IMR-90 (cell line): ENCODE data around the gene CDH1. TPM values are rescaled to one million over a fixed set of nuclear protein-coding genes. Genes with fewer than 3 reads are reported as not detected.

Source experiments
- ATAC-seq: fragments of 200-7000 bp; cut with Tn5 transposase; 2 replicates; pipeline ENCODE4 v1.9.1; 2020; ENCODE audit warnings: low read depth, mild to moderate bottlenecking, moderate library complexity
- BruUV-seq: library from RNA; stranded (reverse); fragments of 400-500 nt; replicated peaks from 2 replicates; lab custom pipeline; 2021; lab: Mats Ljungman, UMichigan
- CTCF ChIA-PET: fragments of 300-600 bp; formaldehyde crosslinking; extraction: SDS; loops from one replicate; lab custom pipeline; 2021; ENCODE audit warnings: antibody characterized with exemption; lab: Yijun Ruan, JAX
- POLR2A ChIA-PET: fragments of 300-600 bp; sonication (Branson Sonifier 250); formaldehyde crosslinking; loops from one replicate; lab custom pipeline; 2022; ENCODE audit warnings: antibody characterized with exemption; ENCODE audit not compliant: unreplicated experiment; lab: Charles Lee
- DNase-seq: peaks from one replicate; pipeline ENCODE4 v3.0.0; 2013
- H2AFZ ChIP-seq: replicated peaks from 2 replicates; pipeline ENCODE3; 2013; ENCODE audit warnings: low read length, mild to moderate bottlenecking; ENCODE audit not compliant: poor library complexity
- H2AK5ac ChIP-seq: 2 replicates; pipeline ENCODE4 v1.6.1; 2013; ENCODE audit warnings: low read depth, low read length, inconsistent platforms
- H2AK9ac ChIP-seq: replicated peaks from 2 replicates; pipeline ENCODE3; 2013; ENCODE audit warnings: mild to moderate bottlenecking, low read depth, low read length, moderate library complexity; ENCODE audit not compliant: poor library complexity
- H2BK120ac ChIP-seq: 2 replicates; pipeline ENCODE4 v1.6.1; 2013; ENCODE audit warnings: low read depth, low read length, inconsistent platforms
- H2BK15ac ChIP-seq: 3 replicates; pipeline ENCODE4 v1.6.1; 2013; ENCODE audit warnings: low read depth, low read length, inconsistent platforms
- H2BK20ac ChIP-seq: 2 replicates; pipeline ENCODE4 v1.6.1; 2013; ENCODE audit warnings: low read depth, mild to moderate bottlenecking, inconsistent platforms, low read length, moderate library complexity
- H2BK5ac ChIP-seq: 2 replicates; pipeline ENCODE4 v1.6.1; 2013; ENCODE audit warnings: mild to moderate bottlenecking, low read depth, low read length, inconsistent platforms; ENCODE audit not compliant: poor library complexity, severe bottlenecking
- H3K14ac ChIP-seq: replicated peaks from 2 replicates; pipeline ENCODE4 v1.6.1; 2013; ENCODE audit warnings: low read depth, low read length, inconsistent platforms
- H3K18ac ChIP-seq: 2 replicates; pipeline ENCODE4 v1.6.1; 2013; ENCODE audit warnings: low read depth, low read length, control low read depth
- H3K23ac ChIP-seq: 2 replicates; pipeline ENCODE4 v1.6.1; 2013; ENCODE audit warnings: low read depth, low read length, inconsistent platforms
- H3K27ac ChIP-seq: 2 replicates; pipeline ENCODE4 v1.5.1; 2013; ENCODE audit warnings: mild to moderate bottlenecking, control low read depth, low read length; ENCODE audit not compliant: insufficient read depth
- H3K27me3 ChIP-seq: 2 replicates; pipeline ENCODE4 v1.6.1; 2013; ENCODE audit warnings: low read length; ENCODE audit not compliant: control insufficient read depth, insufficient read depth
- H3K36me3 ChIP-seq: 2 replicates; pipeline ENCODE4 v1.6.1; 2013; ENCODE audit warnings: low read length, mixed read lengths; ENCODE audit not compliant: control insufficient read depth, insufficient read depth
- H3K4ac ChIP-seq: 2 replicates; pipeline ENCODE4 v1.6.1; 2013; ENCODE audit warnings: low read depth, low read length, inconsistent platforms
- H3K4me1 ChIP-seq: 2 replicates; pipeline ENCODE4 v1.6.1; 2013; ENCODE audit warnings: low read length, mixed read lengths; ENCODE audit not compliant: control insufficient read depth, insufficient read depth
- H3K4me2 ChIP-seq: 2 replicates; pipeline ENCODE4 v1.6.1; 2013; ENCODE audit warnings: low read depth, mild to moderate bottlenecking, control low read depth, low read length, moderate library complexity
- H3K4me3 ChIP-seq: 2 replicates; pipeline ENCODE4 v1.5.1; 2013; ENCODE audit warnings: low read depth, mild to moderate bottlenecking, control low read depth, low read length, moderate library complexity; ENCODE audit not compliant: insufficient read depth
- H3K56ac ChIP-seq: 2 replicates; pipeline ENCODE4 v1.6.1; 2013; ENCODE audit warnings: low read length, inconsistent platforms; ENCODE audit not compliant: insufficient read depth; ENCODE audit errors: extremely low read depth
- H3K79me1 ChIP-seq, 2 experiments: 2 replicates each; pipeline ENCODE4 v1.6.1; 2013; ENCODE audit warnings: low read length in 2 of 2, inconsistent platforms in 1 of 2, low read depth in 1 of 2
- H3K9ac ChIP-seq: 2 replicates; pipeline ENCODE4 v1.6.1; 2013; ENCODE audit warnings: low read depth, low read length, control low read depth
- H3K9me1 ChIP-seq: 2 replicates; pipeline ENCODE4 v1.6.1; 2013; ENCODE audit warnings: low read length, inconsistent platforms; ENCODE audit not compliant: insufficient read depth
- H3K9me3 ChIP-seq: 2 replicates; pipeline ENCODE4 v1.6.1; 2013; ENCODE audit warnings: low read length; ENCODE audit not compliant: control insufficient read depth, insufficient read depth
- H4K20me1 ChIP-seq: 2 replicates; pipeline ENCODE4 v1.6.1; 2013; ENCODE audit warnings: low read length, inconsistent platforms; ENCODE audit not compliant: insufficient read depth
- H4K5ac ChIP-seq: 2 replicates; pipeline ENCODE4 v1.6.1; 2013; ENCODE audit warnings: mild to moderate bottlenecking, low read depth, low read length, control low read depth
- H4K8ac ChIP-seq, 2 experiments: 2 replicates each; pipeline ENCODE4 v1.6.1; 2013; ENCODE audit warnings: low read depth in 2 of 2, low read length in 2 of 2, control low read depth in 1 of 2, inconsistent platforms in 1 of 2
- H4K91ac ChIP-seq: 2 replicates; pipeline ENCODE4 v1.6.1; 2013; ENCODE audit warnings: low read depth, low read length, inconsistent platforms; ENCODE audit not compliant: insufficient read depth
- MAZ ChIP-seq: IDR thresholded peaks from 2 replicates; pipeline ENCODE4 v1.6.1; 2012; ENCODE audit warnings: low read depth, mild to moderate bottlenecking, low read length, improper control_type of control experiment, moderate library complexity, borderline replicate concordance
- WGBS, 2 experiments: methylation state at CpG; one replicate each; pipeline versions ENCODE4 v1.1.5 to v1.1.7; 2013; ENCODE audit warnings: missing lambda C conversion rate in 2 of 2; ENCODE audit not compliant: insufficient read length in 1 of 2; ENCODE audit errors: extremely low coverage in 2 of 2; 5-methylcytosine and 5-hydroxymethylcytosine counted together
- dilution Hi-C: fragments of 300-500 bp; cut with HindIII; formaldehyde crosslinking; loops from one replicate; pipeline ENCODE4 v1.14.3; 2018; ENCODE audit warnings: low sequenced_read_pairs; ENCODE audit not compliant: unreplicated experiment
- in situ Hi-C: fragments of 300-500 bp; cut with MboI; formaldehyde crosslinking; loops from 3 replicates; pipeline ENCODE4 v1.14.3; 2019; ENCODE audit warnings: low sequenced_read_pairs, inconsistent platforms, mixed read lengths
- intact Hi-C: fragments of 100-400 bp; cut with micrococcal nuclease; formaldehyde crosslinking; loops from 2 replicates; pipeline ENCODE4 v1.10.0; 2022
- polyA plus RNA-seq, 3 experiments: library from polyadenylated mRNA; depleted of rRNA; stranded (reverse); fragments of >200 nt; gene quantifications; 2 replicates each; pipeline ENCODE4 v1.2.3, GENCODE V29; 2012; ENCODE audit warnings: low replicate concordance in 1 of 3
- total RNA-seq: library from RNA; depleted of rRNA; stranded (reverse); fragments of >200 nt; gene quantifications from 2 replicates; pipeline ENCODE4 v1.2.3, GENCODE V29; 2012

Gene CDH1
- total and polyA plus RNA-seq, 2 of the 4 experiments (the other 2 are of a cell fraction): under 0.01 TPM; not detected in 1

DNA sequence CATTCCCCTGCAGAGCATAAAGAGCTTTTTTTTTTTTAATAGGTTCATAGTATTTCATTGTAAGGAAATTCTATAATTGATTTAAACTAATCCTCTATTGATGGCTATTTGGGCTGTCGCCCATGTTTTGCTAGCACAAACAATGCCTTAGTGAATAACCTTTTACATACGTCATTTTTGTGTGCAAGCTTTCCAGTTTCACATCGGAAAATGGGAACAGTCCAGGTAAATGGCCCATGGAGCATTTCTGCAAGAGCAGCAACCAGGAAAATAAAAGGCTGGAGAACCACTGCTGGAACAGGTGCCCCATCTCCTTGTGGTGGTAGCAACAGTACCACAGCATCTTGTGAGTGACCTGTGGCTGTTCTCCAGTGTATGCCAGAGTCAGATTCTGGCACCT is 48.6 kb downstream of the CDH1 start:
- Histone ChIP-seq H3K9ac (no peak overlapping the region), H4K20me1 (no peaks in the 10 kb centered on the region), H3K4me2 (no peak overlapping the region), H4K91ac (no peak overlapping the region), H3K4me1 (peaks cover 6% of the 10 kb centered on the region), H3K36me3 (no peaks in the 10 kb centered on the region), H2AK9ac (no peak overlapping the region), H3K27ac (no peak overlapping the region), H2BK20ac (no peak overlapping the region), H3K4me3 (no peak overlapping the region), H2BK15ac (no peak overlapping the region), H4K5ac (no peak overlapping the region), H3K9me3 (no peaks in the 10 kb centered on the region), H3K27me3 (peaks cover 25% of the 10 kb centered on the region), H2BK5ac (no peak overlapping the region), H3K9me1 (no peaks in the 10 kb centered on the region), H2AFZ (no peak overlapping the region), H2AK5ac (no peak overlapping the region), H2BK120ac (no peak overlapping the region), H3K56ac (no peak overlapping the region), H3K23ac (no peak overlapping the region), H3K4ac (no peak overlapping the region), H4K8ac (no peak overlapping the region), H3K79me1 (no peaks in the 10 kb centered on the region), H3K14ac (no peak overlapping the region), H3K18ac (no peak overlapping the region)
- WGBS, 2 experiments: 100% methylated on average over 2 of the region's 3 CpGs; no CpG with 5 or more reads in 1 of the 2 experiments
- no peak for DNase-seq
- no peak for TF ChIP-seq MAZ
- BruUV-seq: no TSS peak
- intact Hi-C loops: no loop called here
- dilution Hi-C loops: no loop called here
- ATAC-seq: no peak
- CTCF ChIA-PET: no interaction called here
- in situ Hi-C loops: no loop called here
- POLR2A ChIA-PET: no interaction called here
